ENCODE measurements around the gene KPNA4. TPM values are rescaled to one million over a fixed set of nuclear protein-coding genes. Genes with fewer than 3 reads are reported as not detected.

KPNA4 gene
- total and polyA plus RNA-seq, 2 donors (not counting 3 experiments of a cell fraction or from before 2014, with no cell fraction given), result 12.2 to 70.1 TPM

GRCh38 chr3:160540551-160540950 lies 24.8 kb downstream of the KPNA4 start:
- H2AFZ ChIP-seq (ENCODE audit: low read depth, low read length), result no peak overlapping the region
- FAIRE-seq, result no peak
- peaks cover 87% of the 10 kb centered on the region for H3K79me2 ChIP-seq (ENCODE audit: control insufficient read depth, insufficient read depth, low read length)
- no peak overlapping the region for H3K4me2 ChIP-seq (ENCODE audit: insufficient read depth, low read length)
- no peak for DNase-seq (ENCODE audit: low read depth, low spot score)
- ChIA-PET POLR2A (no interaction called here), CTCF (interaction anchor here (0.7 kb wide), 1 partner anchor 147 kb away, joined by 4 read pairs; no protein-coding TSS in a partner anchor)
- dilution Hi-C loops (cut with MboI; ENCODE audit: extremely low pct_ligation_motif_present, low sequenced_read_pairs), result no loop called here
- no peak overlapping the region for H3K4me3 ChIP-seq (replicated peaks in 1 of 3; ENCODE audit: insufficient read depth in 1 of 3, low read depth in 1 of 3, low read length in 3 of 3)
- TF ChIP-seq JUN (IDR thresholded peaks at IDR 0.05; ENCODE audit: borderline replicate concordance, insufficient read depth, insufficient read length, low read depth) (no peak), POLR2A (IDR thresholded peaks at IDR 0.05; ENCODE audit: low read depth, low read length) (no peak), EZH2 (IDR thresholded peaks at IDR 0.05; ENCODE audit: borderline replicate concordance, low read depth, low read length, severe bottlenecking) (no peak), MYC (IDR thresholded peaks at IDR 0.05; ENCODE audit: low read depth, low read length) (no peak), CTCF (IDR thresholded peaks at IDR 0.05; ENCODE audit: extremely low read depth in 1 of 2, insufficient read depth in 1 of 2, low read depth in 1 of 2, low read length in 2 of 2) (no peak), GATA2 (IDR thresholded peaks at IDR 0.05; ENCODE audit: insufficient read depth, insufficient read length, low read depth, low read length) (no peak), MAX (IDR thresholded peaks at IDR 0.05; ENCODE audit: insufficient read depth, insufficient read length) (no peak), FOS (IDR thresholded peaks at IDR 0.05; ENCODE audit: borderline replicate concordance, insufficient read depth, low read length) (no peak), POLR2AphosphoS5 (IDR thresholded peaks at IDR 0.05; ENCODE audit: insufficient read depth, low read depth, low read length) (no peak)
- H3K4me1 ChIP-seq (ENCODE audit: control insufficient read depth, extremely low read depth, insufficient read depth, low read length), result no peaks in the 10 kb centered on the region
- H3K27ac ChIP-seq (ENCODE audit: insufficient read depth, low read depth, low read length), result no peak overlapping the region
- no peak overlapping the region for H3K9ac ChIP-seq (replicated peaks; ENCODE audit: extremely low read depth, insufficient read depth, low read length)
- H3K36me3 ChIP-seq (ENCODE audit: control insufficient read depth in 2 of 2, extremely low read depth in 1 of 2, insufficient read depth in 2 of 2, low read length in 2 of 2), result no peaks in the 10 kb centered on the region
- H3K9me3 ChIP-seq (replicated peaks; ENCODE audit: control insufficient read depth, insufficient read depth, low read length), result no peaks in the 10 kb centered on the region
- H4K20me1 ChIP-seq (replicated peaks; ENCODE audit: control insufficient read depth, extremely low read depth, insufficient read depth, low read length), result peaks cover 16% of the 10 kb centered on the region
- H3K9me1 ChIP-seq (replicated peaks; ENCODE audit: control insufficient read depth, extremely low read depth, insufficient read depth, low read length), result no peaks in the 10 kb centered on the region
- no TSS peak for BruUV-seq (replicated peaks)
- intact Hi-C loops (cut with micrococcal nuclease), result no loop called here
- no peaks in the 10 kb centered on the region for H3K27me3 ChIP-seq (ENCODE audit: control insufficient read depth in 2 of 2, insufficient read depth in 2 of 2, low read length in 2 of 2)
